NCI-H82 (cell line): ENCODE data around the gene GCSAM.
"Not testable (repeated sequence)": the region's sequence is repeated elsewhere in the genome, so short reads cannot be mapped to it uniquely, and the experiment has no call there.

Source experiments
- DNase-seq: peaks from one replicate; lab custom pipeline; 2025; lab: John Stamatoyannopoulos, UW

GCSAM gene

DNA sequence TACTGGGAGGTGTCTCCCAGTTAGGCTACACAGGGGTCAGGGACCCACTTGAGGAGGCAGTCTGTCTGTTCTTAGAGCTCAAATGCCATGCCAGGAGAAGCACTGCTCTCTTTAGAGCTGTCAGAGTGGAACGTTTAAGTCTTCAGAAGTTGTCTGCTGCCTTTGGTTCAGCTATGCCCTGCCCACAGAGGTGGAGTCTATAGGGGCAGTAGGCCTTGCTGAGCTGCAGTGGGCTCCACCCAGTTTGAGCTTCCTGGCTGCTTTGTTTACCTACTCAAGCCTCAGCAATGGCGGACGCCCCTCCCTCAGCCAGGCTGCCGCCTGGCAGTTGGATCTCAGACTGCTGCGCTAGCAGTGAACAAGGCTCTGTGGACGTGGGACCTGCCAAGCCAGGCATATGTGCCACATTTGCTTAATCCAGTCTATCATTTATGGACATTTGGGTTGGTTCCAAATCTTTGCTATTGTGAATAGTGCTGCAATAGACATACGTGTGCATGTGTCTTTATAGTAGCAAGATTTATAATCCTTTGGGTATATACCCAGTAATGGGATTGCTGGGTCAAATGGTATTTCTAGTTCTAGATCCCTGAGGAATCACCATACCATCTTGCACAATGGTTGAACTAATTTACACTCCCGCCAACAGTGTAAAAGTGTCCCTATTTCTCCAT is 60.5 kb downstream of the GCSAM start:
- DNase-seq: not testable (repeated sequence)
